Stimulated activated CD8-positive, alpha-beta memory T cell treated with anti-CD3 and anti-CD28 coated beads, Interleukin-7, amount 100 ng/mL, for 48 hours (primary cell): ENCODE measurements around the gene ADGRD1.

Source experiments
- DNase-seq, 2 donors: peaks; one replicate each; pipeline ENCODE4 v3.0.0-alpha.2; 2020; ENCODE audit warnings: low read depth in 1 of 2; ENCODE audit errors: extremely low read depth in 1 of 2

ADGRD1 gene

DNA sequence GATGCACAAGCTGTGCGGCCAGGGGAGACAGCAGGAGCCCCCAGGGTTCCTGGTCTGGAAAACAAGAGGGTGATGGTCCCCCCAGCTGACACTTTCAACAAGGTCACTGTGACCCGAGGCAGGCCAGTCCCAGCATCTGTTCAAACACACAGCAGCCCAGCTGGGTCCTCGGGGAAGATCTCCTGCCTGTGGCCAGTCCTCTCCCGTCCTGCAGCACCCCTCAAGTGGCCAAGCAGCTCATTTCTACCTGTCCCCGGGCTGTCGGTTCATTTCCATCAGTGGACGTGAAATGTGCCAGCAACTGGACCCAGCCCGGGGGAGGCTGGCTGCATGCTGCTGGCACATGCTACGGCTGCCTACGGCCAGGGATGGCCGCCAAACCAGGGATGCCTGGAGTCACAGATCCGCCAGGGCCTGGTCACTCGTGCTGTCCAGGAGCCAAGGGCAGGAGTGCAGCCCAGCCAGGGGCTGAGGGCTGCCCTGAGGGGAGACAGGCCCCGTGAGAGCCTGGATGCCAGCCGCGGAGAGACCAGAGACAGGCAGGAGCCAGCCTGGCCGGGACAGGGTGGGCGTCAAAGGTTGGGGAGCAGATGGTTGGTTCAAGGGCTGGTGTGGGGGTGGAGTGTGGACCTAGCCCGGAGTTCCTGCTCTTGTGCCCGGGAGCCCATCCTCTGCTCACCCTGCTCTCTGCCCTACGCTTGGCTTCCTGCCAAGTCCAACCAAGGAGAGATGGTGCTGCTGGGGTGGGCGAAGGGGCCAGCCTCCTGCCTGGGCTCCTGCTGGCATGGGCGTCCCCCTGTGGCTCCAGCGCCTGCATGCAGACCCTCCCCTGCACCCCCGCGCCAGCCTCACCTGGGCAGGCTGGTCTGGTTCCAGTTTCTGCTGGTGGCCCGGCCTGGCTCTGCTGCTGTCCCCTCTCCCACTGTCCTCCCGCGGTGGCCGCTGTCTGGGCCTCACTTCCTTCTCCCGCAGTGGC is 143.8 kb downstream of the ADGRD1 start:
- DNase-seq: no peak

DNA sequence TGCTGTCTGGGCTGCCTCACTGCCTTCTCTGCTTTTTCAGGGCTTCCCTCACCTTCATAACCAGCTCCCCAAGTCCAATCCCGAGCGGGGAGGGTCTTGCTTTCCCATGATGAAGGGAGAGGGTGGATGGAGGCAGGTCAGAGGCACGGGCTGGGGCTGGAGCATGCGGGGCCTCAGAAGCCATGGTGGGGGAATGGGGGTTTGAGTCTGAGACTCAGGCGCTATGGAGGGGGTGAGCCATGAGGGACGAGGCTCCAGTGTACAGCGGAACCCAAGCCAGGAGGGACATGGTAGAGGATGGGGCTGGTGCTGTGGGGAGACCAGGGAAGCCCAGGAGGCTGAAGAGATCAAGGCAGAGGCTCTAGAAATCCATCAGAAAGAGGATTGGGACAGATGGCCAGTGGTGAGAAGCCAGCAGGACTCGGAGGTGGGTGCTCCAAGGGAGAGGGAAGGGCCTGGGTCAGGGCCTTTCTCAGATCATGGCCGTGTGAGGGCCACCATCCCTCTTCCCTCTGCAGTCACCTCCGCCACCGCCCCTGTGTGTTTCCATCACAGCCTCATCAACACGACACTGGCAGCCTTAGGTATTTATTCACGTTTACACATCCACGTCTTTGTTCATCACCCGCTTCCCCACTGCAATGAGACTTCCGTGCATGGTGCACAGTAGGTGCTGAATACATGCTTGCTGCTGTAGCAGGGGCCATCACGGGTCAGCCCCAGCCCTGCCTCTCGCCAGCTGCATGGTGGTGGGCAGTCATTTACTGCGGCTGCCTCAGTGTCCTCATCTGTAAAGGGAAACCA is 144.7 kb downstream of the ADGRD1 start:
- DNase-seq: no peak

DNA sequence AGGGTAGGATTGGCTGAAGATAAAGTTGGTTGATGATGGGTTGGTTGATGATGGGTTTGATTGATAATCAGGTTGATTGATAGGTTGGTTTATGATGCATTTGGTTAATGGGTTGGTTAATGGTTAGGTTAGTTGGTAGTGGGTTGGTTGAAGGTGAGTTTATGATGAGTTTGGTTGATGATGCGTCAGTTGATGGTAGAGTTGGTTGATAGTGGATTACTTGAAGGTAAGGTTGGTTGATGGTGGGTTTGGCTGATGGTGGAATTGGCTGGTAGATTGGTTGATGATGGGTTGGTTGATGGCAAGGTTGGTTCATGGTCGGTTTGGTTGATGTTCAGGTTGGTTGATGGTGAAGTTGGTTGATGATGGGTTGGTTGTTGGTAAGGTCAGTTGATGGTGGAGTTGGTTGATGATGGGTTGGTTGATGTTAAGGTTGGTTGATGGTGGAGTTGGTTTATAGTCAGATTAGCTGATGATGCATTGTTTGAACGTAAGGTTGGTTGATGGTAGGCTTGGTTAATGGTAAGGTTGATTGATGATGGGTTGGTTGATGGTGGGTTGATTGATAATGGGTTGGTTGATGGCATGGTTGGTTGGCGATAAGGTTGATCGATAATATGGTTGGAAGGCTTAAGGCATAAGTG is 146.4 kb downstream of the ADGRD1 start:
- no peak for DNase-seq

DNA sequence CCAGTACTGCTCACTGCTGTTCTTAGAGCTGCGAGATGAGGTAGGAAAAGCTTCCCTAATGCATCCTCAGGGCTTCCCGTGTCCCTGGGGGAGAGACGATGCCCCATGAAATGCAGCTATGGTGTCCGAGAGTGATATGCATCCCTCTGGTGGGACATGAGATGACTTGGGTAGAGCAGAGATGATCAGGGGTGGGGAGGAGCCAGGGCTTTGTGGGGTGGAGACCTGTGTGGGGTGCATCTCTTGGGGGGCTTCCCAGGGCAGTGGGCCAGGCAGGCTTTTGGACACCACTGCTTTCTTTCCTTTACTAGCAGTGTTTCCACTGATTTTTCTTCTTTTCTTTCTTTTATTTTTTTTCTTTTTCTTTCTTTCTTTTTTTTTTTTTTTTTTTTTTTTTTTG is 147.3 kb downstream of the ADGRD1 start:
- no peak for DNase-seq

DNA sequence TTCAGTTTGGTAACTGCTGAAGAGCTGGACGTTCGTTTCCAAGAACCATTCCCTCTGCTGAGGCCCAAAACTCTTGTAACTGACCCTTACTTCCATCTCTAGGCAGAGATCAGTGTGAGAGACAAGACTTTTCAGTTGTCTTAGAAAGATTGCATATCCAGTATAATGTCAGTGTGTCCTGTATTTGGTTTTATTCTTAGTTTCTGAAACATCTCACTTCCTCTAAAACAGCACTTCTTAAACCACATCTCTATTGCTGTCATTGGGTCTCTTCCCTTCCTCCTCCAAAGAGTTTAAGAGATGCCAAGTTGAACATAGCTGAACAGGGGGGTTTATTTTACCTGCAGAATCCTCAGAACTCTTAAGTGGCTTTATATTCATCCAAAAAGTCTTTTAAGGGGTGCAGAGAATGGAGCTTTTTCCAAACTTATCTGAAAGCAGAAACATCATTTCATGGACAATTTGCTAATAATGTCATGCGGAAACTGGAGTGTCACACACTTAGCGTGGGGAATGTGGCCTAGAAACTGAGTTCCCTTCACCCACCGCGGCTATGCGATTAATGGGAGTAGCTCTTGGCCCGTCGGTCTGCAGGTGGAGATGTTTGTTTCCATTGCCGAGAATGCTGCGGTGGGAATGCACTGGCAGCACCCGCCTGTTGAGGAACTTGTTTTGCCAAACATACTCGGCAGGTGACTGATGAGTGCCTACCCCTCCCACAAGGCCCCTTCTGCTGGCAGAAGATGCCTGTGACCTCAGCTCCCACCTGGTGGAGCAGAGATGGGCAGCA is 148.2 kb downstream of the ADGRD1 start:
- no peak for DNase-seq

DNA sequence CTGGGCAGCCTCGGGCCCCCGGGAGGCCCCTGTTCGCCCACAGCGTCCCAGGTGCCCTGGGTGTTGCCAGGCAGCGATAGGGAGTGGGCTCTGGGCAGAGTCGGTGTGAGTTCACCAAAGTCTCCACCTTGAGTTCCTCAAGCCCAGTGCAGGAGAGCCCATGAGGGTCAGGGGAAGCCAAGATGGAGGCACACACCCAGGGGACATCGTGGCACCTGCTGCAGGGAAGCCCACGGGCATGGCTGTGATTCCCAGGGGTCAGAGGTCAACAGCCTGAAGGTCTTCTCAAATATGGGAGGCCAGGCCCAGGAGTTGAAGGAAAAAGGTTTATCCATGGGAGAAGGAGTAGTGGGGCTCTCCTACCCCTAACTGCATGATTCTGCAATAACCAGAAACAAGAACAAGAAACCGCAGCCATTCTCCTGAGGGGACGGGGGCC is 148.8 kb downstream of the ADGRD1 start:
- no peak for DNase-seq

DNA sequence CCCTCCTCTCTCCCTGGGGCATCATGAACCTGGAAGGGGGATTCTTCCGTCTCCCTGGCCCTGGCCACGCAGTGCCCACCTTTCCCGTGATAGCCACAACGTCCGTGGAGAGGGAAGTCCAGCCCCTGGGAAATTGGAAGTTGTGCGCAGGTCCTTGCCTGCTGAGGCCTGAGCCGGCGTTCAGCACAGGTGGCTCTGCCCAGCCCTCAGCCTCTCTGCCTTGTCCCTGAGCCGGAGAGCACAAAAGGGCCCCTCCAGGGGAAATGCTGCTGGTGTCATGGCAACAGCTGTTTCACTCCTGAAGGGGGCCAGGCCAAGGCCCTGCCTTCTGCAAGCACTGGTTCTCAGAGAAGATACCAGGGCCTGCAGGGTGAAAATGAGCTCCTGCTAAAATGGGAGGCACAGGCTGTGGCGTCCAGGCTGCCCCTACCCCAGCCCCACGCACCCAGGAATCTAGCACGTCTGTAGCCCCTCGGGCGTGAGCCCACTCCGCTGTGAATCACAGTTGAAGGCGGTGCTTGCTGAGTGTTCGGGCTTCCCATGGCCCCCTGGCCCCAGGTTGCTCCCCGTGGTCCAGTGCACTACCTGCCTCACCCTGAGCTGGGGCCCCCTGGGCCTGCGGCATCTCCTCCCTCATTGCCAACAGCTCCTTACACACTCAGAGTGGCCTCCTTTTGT is 149.4 kb downstream of the ADGRD1 start:
- DNase-seq: no peak

DNA sequence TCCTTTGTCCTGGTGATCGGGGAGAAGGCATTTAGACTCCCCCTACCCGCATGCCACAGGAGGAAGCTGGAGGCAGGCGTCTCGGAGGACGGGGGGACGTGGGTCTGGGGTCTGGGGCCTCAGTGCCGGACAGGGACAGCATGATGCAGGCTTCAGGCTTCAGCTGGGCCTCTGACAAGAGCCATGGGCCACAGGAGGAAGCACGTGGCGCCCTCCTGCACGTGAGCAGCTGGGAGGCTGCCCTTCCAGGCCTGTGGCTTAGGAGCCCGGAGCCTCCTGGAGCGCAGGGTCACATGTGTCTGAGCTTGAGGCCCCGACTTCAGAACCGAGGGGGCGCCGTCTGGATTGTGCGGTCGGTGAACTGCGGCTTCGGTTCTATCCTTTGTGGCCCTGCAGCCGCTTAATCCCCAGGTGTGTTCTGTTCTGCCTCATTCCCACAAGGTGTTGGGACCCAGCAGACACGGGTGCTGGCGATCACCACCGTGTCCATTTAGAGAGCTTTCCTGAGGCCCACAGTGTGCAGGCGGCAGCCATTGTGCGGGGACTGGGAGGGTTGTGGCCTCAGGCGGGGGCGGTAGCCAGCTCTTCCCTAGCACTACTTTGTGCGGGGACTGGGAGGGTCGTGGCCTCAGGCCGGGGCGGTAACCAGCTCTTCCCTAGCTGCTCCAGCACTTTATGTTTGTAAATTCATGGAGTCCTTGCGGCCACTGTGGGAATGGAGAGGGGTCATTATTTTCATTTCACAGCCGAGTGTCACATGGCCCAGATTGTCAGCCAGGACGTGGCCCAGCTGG is 150.2 kb downstream of the ADGRD1 start:
- no peak for DNase-seq

DNA sequence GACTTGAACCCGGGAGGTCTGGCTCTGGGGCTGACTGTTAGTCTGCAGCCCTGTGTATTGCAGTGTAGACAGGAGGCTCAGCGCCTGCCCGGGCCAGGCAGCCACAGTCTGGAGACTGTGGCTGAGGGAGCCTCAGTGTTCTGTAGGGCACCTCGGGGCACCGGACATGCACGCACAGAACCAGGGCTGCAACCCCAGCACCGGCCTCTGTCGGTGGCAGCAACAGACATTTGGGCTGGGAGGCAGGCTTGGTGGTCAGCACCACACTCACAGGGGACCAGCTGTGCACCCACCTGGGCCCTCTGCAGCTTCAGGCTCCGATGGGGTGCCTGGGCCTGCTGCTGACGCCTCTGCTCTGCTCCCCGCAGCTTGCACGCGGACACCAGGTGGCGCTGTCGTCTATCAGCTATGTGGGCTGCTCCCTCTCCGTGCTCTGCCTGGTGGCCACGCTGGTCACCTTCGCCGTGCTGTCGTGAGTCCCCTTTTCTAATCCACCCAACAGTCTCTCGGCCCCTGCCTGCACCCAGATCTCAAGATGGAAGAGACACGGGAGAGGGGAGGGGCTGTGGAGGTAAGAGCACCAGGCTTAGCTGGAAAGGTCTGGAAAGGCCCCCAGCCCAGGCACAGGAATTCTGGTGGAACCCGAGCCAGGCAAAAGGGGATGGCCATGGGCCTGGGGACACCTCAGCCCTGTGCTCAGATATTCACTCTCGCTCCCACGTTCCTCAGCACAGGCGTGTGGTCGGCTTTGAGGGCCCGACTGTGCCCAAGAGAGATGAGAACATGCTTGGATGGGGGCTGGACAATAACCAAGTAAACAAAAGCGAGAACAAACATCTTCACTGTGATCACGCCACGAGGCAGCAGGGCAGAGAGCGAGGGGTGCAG is 151.0 kb downstream of the ADGRD1 start:
- peak; percentile 60 to 77 for DNase-seq

DNA sequence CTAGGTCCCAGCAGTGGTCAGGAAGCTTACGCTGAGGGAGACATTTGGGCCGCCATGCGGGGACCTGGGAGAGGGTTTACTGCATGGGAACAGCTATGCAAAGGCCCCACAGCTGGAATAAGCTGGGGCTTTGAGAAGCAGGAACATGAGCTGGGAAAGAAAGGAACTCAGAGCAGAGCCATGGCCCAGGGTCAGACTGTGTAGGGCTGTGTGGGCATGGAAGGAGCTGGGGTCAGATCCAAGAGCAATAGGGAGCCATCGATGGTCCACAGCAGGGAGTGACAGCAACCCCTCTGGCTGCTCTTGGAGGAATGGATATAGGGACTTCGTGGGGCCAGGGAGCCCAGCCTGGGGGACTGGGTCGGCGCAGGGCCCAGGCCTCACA is 151.6 kb downstream of the ADGRD1 start:
- no peak for DNase-seq

DNA sequence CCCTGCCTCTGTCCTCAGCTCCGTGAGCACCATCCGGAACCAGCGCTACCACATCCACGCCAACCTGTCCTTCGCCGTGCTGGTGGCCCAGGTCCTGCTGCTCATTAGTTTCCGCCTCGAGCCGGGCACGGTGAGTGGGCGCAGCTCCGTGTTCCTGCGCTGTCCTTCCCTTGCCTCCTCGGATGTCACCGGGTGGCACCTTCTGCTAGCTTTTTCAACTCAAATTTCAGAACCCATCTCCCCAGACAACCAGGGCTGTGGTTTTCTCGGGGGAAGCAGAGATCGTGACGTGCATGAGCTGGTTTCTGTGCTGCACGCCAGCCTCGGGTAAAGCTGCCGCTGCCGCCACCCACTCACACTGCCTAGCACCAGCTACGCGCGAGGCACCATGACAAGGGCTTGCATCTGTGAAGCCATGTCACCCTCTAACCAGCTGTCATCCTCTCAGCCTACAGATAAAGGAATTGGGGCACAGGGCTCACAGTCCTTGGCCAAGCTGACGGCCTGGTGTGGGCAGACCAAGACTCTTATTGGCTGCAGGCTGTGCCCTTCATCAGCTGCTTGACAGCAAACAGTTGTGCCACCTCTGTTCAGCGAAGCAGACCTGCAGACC is 152.1 kb downstream of the ADGRD1 start:
- peak; percentile 40 to 59 for DNase-seq

DNA sequence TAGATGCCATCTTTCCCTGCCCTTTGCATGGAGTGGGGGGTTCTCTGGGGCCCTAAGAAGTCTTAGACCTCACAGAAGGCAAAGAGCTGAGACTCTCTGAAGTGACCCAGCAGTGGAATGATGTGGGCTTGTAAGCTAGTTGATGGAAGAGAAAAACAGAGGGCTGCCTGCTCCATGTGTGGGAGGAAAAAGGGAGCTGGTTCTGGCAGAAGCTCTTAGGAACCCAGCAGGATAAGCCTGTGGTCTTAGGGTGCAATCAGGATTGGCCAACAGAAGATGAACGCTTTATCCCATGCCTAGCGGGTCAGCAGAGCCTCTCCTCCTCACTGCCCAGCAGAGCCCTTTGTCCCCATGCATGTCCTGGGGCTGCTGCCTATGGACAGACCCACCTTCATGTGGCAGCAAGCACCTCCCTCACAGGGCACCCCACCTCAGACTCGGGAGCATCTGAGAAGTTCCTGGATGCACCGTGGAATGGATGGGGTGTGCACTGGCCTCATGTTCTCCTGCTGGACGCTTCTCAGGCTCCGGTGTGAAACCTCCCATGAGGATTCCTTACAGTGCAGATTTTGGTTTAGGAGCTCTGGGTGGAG is 152.7 kb downstream of the ADGRD1 start:
- DNase-seq: no peak

DNA sequence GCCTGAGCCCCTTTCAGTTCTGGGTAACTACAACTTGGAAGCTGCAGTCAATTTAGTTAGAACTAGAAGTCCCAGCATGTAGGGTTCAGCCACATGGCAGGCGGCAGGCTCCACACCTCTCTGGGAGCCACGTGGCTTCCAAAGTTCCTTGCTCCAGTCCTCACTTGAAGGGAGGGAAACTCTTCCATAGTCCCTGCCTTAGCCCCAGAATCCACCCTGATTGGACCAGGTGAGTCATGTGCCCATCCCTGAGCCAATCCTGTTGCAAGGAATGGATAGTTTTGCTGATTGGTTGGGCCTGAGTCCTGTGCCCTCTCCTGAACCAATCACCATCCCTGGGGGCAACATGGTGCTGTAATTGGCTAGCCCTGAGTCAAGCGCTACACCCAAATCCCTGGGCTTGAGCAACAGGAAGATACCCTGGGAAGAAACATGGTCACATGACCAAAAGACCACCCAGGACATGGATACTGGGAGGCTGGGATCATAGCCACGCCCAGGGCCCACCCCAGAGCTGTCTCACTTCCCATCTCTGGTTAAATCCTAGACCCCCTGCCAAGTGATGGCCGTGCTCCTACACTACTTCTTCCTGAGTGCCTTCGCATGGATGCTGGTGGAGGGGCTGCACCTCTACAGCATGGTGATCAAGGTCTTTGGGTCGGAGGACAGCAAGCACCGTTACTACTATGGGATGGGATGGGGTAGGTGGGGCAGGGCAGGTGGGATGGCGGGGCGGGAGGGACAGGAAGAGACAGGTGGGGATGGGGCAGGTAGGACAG is 154.7 kb downstream of the ADGRD1 start:
- no peak for DNase-seq

DNA sequence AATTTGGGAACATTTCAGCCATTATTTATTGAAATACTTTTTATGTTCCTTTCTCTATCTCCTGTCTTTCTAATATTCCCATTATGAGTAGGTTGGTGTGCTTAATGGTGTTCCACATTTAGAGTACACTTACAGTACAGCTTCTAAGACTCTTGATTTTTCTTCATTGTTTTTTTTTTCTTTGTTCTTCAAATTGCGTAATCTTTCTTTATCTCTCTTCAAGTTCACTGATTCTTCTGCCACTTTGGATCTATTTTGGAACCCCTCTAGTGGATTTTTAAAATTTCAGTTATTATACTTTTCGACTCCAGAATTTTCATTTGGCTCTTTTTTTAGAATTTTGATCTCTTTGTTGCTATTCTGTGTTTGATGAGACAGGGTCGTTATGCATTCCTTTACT is 157.7 kb downstream of the ADGRD1 start:
- no peak for DNase-seq

DNA sequence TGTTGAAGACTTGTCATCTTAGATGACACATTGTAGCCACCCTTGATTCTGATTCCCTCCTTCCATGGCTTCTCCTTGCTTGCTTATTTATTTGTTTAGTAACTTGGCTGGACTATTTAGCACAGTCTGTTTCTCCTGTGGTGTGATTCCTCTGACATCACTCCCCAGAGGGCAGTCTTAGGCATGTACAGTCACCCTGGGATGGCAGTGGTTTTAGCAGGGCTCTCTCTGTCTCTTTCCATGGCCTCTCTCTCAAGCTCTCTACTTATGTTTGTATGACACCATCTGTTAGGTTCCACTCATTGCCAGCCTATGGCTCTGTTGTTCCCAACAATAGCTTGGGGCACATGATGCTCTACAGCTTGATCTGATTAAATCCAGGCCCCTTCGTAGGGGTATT is 158.3 kb downstream of the ADGRD1 start:
- DNase-seq: no peak

DNA sequence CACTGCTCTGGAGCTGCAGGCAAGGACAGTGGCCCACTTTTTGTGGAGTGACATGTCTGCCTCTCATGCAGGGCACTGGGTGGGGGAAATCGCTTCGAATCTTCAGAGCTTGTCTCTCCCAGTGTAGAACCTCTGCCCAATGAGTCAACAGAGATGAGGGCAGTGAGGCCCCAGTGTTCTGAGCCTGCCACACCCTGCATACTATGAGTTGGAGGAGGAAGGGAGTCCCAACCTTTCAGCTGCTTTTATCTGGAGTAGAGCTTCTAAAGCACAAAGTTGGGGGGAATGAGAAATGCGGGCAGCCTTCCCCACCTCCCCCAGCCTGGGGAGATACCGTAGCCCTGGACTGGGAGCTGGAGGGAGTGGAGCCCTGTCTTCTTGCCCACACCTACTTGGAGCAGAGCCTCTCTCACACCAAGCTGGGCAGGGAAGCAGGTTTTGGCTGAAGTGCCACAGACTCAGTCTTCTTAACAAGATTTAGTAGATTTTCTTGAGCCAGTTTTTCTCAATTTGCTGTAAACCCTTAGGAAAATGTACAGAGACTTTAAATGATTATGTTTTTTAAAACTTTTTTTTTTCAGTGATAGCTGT is 159.1 kb downstream of the ADGRD1 start:
- DNase-seq: no peak
